ENCODE data around the gene CELSR2.

CELSR2 gene

DNA sequence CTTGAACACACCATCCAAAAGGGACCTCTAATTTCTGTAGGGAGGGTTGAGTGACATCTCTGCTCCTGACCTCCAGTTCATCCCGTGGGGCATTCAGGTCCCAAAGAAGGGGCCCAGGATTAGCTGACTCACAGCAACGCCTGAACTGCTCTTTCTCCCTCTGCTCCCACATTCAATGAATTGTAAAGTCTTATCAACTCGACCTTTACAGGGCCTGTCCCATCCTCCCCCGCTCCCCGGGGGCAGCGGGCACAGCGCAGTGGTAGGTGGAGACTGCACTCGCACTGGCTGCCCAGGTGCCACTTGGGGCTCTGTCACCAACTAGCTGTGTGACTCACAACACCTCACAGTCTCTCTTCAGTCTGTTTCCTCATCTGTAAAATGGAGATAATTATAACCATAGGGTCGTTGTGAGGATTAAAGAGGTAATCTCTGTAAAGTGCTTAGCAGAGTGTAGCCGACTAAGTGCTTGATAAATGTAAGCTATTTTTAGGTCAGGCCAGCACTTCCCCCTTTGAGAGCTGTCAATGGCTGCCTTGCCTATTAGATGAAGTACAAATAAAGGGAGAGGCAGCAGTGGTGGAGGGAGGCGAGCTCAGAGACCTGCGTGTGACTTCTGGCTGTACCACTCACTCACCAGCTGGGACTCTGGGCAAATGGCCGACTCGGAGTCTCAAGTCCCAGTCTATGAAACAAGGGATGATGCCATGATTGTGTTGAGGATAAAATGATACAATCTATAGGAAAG is 58.1 kb downstream of the CELSR2 start:
- peak; percentile 96 for DNase-seq

DNA sequence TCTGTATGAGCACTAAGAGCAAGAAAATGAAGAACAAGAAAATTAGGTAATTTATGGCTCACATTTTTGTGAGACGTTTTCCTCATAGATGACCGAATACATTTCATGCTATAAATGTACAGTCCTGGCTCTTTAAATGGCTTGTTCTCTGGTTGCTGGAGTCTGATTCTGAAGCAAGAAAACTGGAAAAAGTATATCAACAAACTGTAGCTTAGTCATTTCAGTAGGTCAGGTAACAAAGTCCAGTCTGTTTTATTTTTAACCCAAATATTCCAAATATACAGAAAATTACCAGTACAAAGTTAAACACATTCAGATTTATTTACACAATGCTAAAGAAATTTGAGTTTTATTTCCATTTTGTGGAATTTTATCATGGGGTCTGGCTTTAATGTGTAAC is 60.0 kb downstream of the CELSR2 start:
- no peak for DNase-seq

DNA sequence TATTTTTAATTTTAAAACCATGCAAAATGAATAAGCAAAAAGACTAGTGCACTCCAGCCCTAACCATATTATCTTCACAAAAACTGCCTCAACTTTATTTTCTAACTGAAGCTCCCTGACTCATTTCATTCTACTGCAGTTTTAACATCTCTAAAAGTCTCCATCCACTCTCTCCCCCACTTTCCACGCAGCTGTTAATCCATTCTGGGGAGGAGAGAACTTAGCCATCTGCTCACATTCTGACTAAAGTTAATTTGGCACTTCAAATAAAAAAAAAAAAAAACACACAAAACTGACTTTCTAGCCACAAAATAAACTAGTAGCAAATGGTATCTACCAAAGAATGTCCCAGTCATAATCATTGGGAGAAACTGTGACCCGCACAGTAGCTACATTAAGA is 62.9 kb downstream of the CELSR2 start:
- no peak for DNase-seq

DNA sequence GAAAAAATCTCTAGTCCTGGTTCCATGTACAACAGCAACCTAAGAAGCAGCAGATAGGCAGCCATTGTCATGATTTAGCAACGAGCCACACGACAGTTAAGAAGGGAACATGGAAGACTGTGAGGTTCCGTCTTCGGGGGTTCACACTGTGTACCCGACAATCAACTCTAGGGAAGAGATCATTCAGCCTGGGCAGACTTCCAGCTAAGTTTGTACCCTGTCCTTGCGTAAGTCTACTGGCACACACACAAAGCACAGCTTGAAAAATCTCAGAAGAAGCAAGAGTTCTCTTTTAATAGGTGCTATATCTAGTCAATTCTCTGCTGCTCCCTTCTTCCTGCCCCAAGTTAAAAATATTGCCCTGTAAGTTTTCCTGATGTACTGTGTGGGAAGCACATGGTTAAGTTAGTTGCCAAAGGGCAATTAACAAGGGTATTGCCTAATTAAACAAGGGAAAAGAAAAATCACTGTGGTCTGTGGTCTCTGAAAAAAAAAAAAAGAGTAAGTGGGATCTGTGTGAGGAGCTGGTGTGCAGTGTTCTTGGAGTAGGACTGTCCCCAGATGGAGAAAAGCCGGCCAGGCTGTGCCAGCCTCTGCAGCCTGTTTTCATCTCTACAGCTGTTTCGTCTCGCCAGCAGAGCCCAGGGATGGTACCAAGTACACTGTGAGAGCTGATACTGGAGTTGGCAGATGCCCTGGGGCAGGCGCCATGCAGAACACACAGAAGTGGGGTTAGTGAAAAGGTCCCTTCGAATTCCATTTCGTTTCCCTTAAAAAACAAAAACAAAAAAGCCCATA is 63.8 kb downstream of the CELSR2 start:
- DNase-seq = no peak

DNA sequence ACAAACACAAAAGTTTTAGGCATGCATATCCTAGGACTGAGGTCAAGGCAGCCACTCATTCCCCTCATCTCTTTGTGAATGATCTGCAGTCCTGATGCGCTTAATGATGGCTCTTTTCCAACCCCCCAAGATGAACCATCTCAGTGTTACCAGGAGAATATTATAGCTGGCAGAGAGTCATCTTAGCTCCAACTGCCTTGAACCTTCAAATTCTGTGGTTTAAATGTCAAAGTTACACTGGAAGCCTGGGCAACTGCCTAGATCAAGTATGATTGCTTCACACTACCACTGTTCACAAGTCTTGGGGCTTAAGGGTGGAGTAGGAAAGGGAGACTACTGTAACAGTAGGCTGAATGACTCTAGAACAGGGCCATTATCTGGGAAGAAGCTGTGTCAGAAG is 65.5 kb downstream of the CELSR2 start:
- no peak for DNase-seq

DNA sequence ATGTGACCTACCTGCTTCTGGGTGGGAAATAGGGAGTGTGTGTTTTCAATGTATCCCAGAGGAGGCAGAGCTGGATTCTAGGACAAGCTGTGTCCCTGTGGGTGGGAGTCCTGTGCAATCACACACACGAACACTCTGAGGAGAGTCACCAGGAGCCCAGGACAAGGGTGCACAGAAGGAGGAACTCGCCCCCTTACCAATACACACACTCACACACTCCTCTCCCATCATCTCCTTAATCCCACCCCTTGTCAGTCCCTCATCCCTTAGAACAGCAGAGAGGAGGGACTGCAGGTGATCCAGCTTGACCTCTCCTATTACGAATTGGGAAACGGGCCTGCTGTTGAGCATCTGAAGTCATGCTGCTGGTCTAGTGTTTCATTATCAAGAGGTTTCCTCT is 65.9 kb downstream of the CELSR2 start:
- DNase-seq = no peak

DNA sequence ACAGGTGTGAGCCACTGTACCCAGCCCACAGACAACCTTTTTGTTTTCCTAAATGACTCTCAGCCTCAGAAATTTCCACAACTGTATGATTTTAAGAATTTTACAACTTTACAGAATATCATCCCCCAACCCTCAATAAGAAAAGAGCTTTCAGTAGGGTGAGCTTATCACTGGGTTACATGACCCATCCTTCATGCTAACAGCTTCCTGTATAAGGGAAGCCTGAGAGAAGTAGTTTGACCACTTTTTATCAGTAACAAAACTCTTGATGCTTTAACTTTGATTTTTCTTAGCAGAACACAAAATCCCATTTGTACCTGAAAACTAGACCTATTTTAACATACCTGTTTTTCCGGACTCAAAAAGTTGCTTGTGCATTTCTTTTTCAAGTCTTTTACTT is 67.2 kb downstream of the CELSR2 start:
- no peak for DNase-seq

DNA sequence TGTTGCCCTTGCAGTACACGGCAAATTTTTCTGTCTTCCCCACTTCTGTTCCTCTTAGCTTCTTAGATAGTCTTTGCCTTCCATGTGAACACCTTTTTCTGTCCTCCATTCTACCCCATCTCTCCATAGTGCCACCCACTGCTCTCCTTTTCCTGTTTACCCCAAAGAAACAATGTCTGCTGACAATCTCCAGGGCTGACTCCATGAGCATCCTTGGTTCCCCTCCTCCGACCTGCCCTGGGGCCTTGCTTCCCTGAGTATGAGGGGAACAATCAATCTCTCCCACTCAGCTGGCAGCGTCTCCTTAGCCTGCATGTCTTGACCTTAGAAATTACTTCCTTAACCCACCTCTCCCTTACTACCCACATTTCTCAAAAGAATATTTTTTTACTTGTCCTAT is 69.8 kb downstream of the CELSR2 start:
- DNase-seq = no peak

DNA sequence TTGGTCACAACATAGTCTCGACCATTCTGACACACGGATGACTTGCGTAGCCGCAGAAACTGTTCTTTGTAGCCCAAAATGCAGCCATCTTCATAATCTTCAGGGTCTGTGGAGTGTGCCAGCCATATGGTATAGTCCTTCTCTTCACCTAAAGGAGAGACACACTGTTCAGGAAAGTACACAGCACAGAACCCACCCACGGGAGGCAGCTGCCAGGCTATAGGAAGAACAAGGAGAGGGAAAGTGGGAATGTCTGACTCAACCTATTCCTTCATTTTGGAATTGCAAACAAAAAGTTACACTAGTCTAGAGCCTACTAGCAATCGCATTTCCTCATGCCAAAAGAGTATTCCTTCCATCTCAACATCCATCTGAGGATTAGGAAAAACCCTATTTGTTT is 73.6 kb downstream of the CELSR2 start:
- DNase-seq = no peak

All from NCI-H1436 treated with DMSO at 0.1 percent for 48 hours (cell line).